HG02763 (cell line): Measurements from ENCODE around the gene DLG2.
"Not testable (repeated sequence)": the region's sequence is repeated elsewhere in the genome, so short reads cannot be mapped to it uniquely, and the experiment has no call there.

Source experiments
- ATAC-seq: cut with Tn5 transposase; IDR thresholded peaks from one replicate; pipeline ENCODE4 v1.9.1; 2021; ENCODE audit warnings: mild to moderate bottlenecking, moderate library complexity; ENCODE audit not compliant: unreplicated experiment

DLG2 gene

DNA sequence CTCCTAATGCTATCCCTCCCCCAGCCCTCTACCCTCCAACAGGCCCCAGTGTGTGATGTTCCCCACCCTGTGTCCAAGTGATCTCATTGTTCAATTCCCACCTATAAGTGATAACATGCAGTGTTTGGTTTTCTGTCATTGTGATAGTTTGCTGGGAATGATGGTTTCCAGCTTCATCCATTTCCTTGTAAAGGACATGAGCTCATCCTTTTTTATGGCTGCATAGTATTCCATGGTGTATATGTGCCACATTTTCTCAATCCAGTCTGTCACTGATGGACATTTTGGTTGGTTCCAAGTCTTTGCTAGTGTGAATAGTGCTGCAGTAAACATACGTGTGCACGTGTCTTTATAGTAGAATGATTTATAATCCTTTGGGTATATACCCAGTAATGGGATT is 277.6 kb downstream of the DLG2 start:
- not testable (repeated sequence) for ATAC-seq

DNA sequence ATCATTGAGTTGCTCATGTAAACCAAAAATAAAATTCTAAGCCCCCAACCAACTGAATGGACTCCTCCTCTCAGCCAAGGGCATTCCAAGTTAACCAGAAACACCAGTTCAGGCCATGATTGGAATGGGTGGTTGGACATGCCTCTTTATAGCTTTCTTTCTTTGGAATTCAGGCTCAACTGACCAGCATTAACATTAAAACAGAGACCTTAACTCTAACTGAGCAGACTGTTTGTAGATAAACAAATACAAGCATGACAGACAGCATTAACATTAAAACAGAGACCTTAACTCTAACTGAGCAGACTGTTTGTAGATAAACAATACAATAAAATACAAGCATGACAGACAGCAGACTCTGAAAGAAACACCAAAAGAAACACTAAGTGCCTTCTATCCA is 278.2 kb downstream of the DLG2 start:
- no peak for ATAC-seq

DNA sequence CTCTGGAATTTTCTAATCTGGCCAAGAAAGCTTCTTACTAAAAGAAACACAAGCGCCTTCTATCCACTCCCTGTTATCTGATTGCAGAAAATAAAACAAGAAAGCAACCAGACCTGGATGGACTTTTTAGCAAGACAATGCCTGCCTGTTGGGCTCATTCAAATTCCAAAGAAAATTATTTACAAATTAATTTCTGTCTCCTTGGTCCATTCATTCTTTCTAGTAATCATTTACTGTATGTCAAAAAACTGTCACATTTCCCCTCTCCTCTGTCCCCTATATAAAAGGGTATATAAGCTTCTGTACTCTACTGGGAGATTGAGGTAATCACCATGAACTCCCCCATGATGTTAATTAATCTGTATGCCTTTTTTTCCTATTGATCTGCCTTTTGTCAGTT is 279.9 kb downstream of the DLG2 start:
- no peak for ATAC-seq

DNA sequence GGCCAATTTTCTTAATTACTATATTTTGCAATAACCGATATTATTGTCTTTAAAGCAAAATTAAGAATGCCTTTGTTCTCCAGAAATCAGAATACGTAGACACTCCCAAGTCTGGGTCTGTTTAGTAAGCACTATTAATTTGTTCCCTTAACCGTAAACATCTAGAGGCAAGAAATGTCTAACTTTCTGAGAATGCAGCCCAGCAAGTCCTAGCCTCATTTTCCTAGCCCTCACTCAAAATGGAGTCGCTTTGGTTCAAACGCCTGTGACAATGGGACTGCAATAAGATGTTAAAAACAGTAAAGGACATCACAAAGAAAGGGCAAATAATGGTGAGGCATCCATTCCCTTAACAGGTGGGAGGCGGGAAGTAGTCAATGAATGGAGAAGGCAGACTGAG is 280.7 kb downstream of the DLG2 start:
- ATAC-seq = no peak

GRCh38 chr11:85340846-85341245 is 286.3 kb downstream of the DLG2 start:
- ATAC-seq = not testable (repeated sequence)

- ATAC-seq = no peak
Measured at GRCh38 chr11:85318573-85318972, 308.6 kb downstream of the DLG2 start.

DNA sequence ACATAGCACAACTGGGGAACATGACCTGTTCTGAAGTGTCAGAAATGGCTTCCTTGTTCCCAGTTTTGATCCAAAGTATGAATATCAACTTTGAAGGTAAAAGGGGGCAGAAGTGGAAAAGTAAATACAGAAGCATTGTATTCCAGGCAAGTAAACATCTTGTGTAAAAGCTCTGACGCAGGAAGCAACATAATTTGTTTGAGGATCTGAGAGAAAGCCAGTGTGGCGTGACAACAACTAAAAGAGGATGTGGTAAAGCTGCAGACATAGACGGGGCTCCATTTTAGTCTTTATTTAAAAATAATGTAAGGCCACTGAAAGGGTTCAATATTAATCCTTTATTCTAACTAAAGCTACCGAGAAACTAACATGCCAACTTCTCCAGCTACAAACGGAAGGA is 310.2 kb downstream of the DLG2 start:
- ATAC-seq = peak; percentile 99

GRCh38 chr11:85313741-85314140 is 313.4 kb downstream of the DLG2 start:
- no peak for ATAC-seq

DNA sequence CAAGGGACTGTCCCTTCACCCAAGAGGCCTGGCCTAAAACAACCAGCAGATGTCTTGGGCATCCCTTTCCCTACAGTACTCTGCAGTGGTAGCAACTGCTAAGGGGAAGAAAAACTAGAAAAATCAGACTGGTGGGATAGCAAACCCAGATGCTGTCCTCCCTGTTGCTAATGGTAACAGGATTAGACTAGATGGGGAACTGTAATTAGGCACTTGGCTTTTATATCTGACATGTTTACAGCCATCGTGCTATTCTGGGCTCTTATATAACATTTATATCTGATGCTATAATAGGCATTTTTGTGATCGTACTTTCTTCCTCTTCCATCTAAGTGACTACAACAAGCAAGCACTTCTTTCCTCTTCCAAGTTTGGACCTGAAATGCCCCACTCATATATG is 316.7 kb downstream of the DLG2 start:
- no peak for ATAC-seq

GRCh38 chr11:85307366-85307765 is 319.8 kb downstream of the DLG2 start:
- no peak for ATAC-seq

- ATAC-seq = no peak
Measured at GRCh38 chr11:85301895-85302678, 325.1 kb downstream of the DLG2 start.

DNA sequence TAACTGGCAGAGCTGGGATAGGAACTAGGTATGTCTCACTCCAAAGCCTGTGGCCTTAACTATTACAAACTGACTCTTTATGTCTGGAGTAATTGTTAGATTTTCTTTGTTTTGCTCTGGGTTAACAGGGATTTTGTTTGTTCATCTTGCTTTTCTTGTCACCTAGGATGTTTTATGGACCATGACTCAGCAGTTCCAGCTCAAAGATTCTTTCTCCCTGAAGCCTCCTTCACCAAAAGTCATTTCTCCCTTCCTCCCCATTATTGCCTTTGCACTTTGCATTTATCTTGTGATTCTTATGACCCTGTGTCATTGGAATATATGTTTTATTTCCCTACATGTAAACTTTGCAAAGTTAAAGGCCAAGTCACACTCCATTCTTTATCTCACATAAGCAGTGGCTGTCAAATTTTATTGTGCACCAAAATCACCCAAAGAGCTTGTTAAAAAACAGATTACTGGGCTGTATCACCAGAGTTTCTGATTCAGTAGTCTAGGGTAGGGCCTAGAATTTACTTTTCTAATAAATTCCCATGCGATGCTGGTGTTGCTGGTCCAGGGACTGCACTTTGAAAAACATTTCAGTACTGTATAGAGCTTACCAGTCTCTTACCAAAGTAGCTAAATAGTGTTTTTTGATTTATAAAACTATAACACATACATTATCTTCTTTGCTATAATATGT is 327.7 kb downstream of the DLG2 start:
- no peak for ATAC-seq

DNA sequence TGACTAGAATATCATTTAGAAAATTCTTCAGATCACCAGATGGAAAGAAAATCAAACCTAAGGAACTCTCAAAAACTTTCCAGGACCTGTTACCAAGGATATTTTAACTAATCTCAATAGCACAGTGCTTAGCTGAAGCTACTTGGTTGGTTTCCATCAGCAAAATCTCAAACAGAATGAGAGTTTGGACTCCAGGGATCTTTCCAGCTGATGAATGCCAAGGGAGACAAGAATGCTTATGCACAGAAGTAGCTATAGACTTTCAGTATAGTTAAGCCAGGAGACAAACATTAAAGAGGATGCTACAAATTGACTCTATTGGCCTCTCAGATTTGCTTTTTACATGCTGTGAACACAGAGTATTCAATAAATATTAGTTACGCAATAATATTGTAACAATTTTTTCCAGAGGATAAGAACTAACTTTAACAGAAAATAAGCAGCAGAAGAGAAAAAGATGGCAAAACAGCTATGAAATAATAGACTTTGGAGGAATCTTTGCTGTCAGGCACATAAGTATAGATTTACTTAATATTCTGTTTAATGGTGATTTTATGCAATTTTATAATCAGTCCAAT is 331.4 kb downstream of the DLG2 start:
- no peak for ATAC-seq

DNA sequence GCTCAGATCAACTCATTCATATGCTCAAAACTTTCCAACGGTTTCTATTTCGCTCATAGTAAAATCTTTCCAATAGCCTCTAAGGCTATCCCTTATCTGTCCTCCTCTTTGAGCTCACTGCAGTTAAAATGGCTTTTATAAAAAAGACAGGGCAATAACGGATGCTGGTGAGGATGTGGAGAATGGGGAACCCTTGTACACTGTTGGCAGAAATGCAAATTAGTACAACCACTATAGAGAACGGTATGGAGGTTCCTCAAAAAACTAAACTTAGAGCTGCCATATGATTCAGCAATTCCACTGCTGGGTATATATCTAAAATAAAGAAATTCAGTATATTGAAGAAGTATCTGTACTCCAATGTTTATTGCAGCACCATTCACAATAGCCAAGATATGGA is 345.6 kb downstream of the DLG2 start:
- no peak for ATAC-seq

GRCh38 chr11:85279267-85279666 is 347.9 kb downstream of the DLG2 start:
- no peak for ATAC-seq

DNA sequence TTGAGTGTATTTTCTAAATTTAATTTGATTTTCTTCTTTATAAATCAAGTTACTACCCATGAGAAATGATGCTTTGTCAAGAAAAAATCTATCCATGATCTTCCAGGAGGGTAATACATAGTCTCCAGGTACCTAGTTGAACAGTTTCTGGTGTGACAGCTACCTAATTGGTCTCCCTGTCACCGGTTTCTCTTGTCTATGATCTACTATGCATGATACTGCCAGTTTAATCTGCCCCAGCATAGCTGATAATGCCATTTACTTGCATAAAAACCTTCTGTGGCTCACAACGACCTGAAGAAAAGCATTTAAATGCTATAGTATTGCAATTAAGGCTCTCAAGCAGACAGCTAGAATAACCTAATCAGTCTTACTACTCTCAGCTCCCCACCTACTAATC is 349.5 kb downstream of the DLG2 start:
- ATAC-seq = no peak

GRCh38 chr11:85276332-85276731 is 350.8 kb downstream of the DLG2 start:
- no peak for ATAC-seq

DNA sequence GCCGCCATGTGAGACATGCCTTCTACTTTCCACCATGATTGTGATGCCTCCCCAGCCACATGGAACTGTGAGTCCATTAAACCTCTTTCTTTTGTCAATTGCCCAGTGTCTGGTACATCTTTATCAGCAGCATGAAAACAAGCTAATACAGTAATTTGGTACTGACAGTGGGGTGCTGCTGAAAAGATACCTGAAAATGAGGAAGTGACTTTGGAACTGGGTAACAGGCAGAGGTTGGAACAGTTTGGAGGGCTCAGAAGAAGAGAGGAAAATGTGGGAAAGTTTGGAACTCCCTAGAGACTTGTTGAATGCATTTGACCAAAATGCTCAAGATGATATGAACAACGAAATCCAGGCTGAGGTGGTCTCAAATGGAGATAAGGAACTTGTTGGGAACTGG is 356.8 kb downstream of the DLG2 start:
- not testable (repeated sequence) for ATAC-seq

DNA sequence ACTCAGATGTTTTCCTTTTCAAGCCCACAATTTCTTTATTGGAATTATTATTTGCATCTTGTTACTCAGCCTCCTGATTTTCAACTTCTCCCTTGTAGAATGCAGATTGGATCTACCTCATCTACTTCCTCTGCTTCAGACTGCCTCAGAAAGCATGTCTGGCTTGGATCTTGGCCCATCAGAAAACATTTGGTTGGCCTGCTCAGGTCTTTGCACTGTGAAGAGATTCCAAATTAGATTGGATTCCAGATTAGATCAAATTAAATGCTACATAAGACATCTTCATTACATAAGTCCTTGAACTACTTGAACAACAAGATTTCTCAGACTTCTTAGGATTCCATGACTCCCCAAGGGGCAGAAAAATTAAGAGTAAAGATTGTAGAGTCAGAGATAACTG is 358.0 kb downstream of the DLG2 start:
- no peak for ATAC-seq

DNA sequence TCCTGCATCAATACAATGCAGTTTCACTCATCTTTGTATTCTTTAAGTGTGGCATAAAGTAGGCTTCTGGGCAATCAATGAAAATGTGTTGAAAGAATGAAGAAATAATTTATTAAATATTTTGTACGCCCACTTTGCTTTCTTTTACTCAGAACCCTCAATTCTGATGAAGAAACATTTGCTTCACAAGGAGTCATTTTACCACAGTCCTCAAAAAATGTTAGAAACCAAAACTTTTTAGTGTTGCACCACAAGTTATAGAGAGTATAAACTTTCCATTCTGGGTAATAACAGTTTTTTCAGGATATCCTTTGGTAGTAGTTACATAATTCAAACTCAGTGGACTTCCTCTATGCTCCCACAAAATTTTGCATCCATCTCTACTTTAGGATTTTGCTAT is 360.5 kb downstream of the DLG2 start:
- no peak for ATAC-seq

- no peak for ATAC-seq
Measured at GRCh38 chr11:85263328-85263727, 363.8 kb downstream of the DLG2 start.

GRCh38 chr11:85257837-85258236 is 369.3 kb downstream of the DLG2 start:
- ATAC-seq = no peak
